KG1 (cell line): Measurements from ENCODE around the gene GFPT1.

Experiments used
- DNase-seq: peaks from one replicate; lab custom pipeline; 2025; lab: John Stamatoyannopoulos, UW

Gene GFPT1

DNA sequence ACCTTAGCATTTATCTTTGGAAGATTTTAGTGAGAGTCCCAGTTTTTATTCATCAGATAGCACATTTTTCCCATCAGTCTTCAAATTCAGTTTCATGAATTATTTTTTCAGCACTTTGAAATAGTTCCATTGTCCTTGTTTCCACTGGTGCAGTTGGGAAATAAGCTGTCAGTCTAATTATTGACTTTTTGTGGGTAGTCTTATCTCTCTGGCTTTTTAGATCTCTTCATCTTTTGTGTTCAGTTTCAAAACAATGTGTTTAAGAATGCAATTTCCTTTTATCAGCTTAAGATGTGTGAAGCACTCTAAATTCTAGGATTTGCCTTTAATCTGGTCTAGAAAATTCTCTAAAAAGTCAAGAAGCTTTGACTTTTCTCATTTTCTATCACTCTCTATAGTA is 70.5 kb downstream of the GFPT1 start:
- no peak for DNase-seq

- no peak for DNase-seq
Observed at GRCh38 chr2:69315160-69315761, 71.8 kb downstream of the GFPT1 start.

- no peak for DNase-seq
Observed at GRCh38 chr2:69311024-69311416, 76.0 kb downstream of the GFPT1 start.

GRCh38 chr2:69310111-69311023 is 76.7 kb downstream of the GFPT1 start:
- DNase-seq: no peak

DNA sequence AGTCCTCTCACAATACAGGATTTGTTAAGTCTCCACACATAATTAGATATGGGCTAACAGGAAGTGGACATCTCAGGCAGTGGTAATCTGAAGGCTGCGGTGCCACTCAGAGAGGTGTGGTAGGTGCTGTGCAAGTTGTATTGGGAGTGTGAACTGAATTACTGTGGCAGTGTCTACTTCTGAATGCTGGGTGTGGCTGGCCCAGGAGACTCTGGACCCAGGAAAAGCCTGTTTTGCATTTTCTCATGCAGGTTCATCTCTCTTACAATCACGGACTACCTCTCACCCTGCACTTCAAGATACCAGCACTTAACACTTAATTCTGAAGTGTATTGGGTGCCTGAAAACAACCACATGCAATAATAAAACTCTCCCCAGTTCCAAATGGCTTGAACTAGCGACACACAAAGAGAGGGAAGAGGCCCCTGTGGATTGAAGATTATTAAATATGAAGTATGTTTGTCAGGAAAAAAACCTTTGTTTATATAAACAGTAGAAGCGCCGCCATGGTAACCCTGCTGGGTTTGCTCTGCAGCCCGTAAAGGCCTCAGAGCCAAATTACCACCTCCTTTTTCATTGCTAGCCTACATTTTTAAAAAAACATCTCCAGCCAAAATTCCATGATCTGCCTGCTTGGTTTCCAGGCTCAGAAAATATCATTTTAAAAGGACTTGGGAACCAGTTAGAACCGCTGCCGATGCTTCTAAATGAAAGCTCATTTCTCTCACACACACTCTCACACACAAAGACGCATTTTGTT is 77.5 kb downstream of the GFPT1 start:
- DNase-seq: no peak

DNA sequence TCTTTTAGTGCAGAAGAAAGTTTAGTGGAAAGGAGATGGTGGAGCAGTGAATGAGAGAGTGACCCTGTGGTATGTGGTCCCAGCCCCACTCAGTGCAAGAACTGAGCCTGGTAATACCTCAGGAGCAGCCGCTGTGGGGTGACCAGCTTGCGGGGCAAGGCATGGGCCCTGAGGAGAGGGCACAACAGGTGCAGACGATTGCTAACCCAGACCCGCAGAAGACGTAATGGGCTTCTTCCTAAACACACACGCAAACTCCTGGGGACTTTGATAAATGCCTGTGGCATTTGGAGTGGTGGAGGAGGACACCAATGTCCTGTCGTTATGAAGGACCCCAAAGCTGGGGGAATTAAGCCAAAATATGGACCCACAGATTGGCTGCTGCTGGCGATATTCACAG is 78.7 kb downstream of the GFPT1 start:
- DNase-seq: no peak

DNA sequence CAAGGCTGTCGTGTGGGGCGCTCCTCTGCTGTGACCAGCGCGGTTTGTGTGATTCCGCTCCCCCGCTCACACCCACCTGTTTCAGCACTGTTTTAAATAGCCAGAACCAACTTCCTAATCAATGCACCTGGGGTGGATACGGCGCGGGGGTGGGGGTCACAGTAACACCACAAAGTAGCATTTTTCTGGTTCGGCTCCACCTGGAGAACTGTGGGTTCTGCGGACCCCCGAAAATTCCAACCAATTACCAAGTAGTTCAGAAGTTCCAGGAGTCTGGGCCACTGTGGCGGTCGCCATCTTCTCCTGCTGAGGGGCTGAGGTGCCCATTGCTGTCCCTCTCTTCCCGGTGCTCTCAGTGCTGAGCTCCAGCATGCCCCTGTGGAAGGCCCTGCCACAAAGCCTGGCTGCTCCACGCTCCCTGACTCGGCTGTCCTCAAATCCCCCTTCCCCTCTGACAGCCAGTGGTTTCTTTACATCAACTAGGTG is 79.4 kb downstream of the GFPT1 start:
- no peak for DNase-seq

DNA sequence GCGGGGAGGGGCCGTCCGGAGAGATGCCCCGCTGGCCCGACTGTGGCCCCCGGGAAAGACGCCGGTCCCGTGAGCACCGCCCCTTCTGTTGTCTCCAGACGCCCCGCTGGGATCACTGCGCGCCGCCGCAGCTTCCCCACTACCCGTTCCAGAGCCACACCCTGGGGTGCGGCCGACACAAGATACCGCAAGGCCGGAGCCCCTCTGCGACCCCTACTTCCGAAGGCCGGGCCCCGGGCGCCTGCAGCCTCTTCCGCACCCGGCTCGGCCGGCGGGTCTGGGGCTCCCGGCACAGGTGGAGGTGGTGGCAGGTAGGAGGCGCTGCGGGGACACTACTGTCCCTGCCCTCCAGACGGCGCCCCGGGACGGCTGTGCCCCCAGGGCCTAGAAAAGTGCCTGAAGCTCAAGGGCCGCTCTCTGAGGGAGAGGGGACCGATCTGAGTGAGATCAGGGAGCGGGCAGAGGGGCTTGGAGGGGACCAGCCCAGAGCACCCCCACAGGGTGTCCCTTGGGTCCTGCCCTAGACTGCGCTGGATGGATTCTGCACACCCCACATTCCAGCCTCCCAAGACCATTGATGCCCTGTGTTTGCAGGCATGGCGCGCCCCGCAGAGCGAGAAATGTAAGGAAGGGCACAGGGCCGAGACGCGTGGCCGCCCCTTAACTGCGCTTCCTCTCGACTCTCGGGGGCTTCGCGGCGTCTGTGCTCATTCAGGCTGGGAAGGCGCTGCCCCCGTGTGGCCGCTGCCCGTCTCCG is 80.0 kb downstream of the GFPT1 start:
- DNase-seq: peak; percentile 31

GRCh38 chr2:69306393-69306821 is 80.6 kb downstream of the GFPT1 start:
- no peak for DNase-seq

- DNase-seq: no peak
Observed at GRCh38 chr2:69305712-69306392, 81.2 kb downstream of the GFPT1 start.

- no peak for DNase-seq
Observed at GRCh38 chr2:69305166-69305565, 81.9 kb downstream of the GFPT1 start.

DNA sequence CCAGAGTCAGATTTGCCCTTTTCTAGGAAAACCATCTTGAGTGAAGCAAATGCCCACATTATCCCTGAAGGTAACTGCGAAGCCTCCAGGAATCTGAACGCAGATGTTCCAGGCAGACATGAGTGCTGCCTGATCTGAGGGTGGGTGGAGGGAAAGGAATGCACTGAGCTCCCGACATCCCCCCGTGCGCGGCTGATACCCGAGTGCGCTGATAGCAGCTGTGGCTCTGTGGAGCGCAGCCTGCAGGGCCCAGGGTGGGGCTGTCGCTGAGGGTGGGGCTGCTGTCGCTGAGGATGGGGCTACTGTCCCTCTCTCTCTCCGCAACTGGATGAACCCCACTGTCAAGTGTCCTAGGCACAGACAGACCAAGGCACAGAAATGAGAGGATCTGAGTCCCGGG is 82.4 kb downstream of the GFPT1 start:
- no peak for DNase-seq

DNA sequence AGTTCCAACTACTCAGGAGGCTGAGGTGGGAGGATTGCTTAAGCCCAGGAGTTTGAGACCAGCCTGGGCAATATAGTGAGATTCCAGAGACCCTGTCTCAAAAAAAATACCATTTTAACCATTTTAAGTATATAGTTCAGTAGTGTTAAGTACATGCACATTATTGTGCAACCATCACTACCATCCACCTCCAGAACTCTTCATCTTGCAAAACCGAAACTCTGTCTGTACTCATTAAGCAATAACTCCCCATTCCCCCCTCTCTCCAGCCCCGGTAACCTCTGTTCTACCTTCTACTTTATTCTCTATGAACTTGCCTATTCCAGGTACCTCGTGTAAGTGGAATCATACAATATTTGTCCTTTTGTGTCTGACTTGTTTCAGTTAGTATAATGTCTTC is 86.4 kb downstream of the GFPT1 start:
- DNase-seq: no peak

- DNase-seq: no peak
Observed at GRCh38 chr2:69299772-69300516, 87.1 kb downstream of the GFPT1 start.

GRCh38 chr2:69298862-69299261 is 88.2 kb downstream of the GFPT1 start:
- DNase-seq: no peak

DNA sequence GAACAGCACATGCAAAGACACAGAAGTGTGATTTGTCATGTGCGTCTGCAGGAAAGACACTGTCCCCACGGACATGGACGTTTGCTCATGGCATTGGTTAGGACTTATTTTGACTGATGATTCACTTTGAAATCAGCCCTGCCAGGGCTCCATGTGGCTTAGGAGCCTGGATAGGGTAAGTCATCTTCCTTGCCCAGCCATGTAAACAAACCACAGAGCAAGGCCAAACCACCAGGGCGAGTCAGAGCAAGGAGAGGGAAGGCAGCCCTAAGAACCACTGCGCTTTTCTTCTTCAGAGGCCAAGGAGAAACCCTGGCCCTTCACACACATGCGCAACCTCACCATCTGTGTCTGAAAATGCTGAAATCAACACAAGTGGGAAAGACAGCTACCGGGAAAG is 88.8 kb downstream of the GFPT1 start:
- no peak for DNase-seq

DNA sequence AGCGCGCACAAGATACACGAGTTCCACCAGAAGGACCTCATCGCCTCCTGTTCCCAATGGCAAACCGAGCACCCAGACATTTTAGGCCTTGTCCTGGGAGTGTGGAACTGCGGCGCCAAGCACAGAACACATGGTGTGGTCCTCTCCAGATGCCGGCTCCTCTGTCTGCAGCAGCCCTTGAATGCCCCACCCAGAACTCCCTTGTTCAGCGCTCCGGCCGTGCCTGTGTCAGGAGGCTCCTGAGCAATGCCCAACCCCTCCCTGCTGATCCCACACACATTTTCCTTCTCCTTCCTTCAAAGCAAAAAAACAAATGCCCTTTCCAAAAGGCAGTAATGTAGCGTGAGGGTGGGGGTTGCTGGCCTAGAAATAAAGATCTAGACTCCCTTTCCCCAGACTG is 89.8 kb downstream of the GFPT1 start:
- DNase-seq: no peak

DNA sequence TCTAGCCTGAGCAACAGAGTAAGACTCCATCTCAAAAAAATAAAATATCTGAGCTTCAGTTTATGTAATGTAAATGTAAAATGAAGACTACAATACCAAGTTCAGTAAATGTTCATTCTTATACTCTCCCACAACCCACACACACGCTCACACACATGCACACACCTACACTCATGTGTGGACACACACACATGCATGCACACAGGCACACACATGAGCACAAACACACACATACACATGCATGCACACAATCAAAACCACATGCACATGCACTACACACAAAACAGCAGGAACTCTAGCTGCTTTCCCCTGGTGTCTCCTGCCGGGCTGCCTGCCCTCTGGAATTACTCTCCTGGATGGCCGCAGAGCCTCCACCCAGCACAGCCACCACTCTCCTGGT is 90.6 kb downstream of the GFPT1 start:
- no peak for DNase-seq

- no peak for DNase-seq
Observed at GRCh38 chr2:69292256-69292655, 94.8 kb downstream of the GFPT1 start.

DNA sequence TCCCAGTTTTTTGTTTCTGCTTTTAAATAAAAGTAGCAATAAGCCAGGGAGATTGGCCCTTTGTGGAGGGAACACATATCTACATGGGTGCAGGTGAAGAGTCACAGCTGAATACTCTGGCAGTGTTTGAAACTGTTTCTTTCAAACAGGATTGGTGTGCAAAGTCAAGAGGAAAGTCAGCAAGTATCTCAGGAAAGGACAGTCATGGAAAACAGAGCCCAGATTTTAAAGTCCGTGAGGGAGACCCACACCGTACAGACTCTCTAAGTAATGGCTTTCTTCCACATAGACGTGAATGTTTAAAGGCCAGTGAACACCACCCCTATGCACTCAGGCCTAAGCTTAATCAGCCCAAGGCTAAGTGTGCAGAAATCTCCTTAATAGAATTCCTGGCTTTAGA is 95.3 kb downstream of the GFPT1 start:
- no peak for DNase-seq
